Measurements from ENCODE around the gene HELLS.

GRCh38 chr10:94630017-94630688 is 84.6 kb downstream of the HELLS start:
- TF ChIP-seq EZH2 (IDR thresholded peaks at IDR 0.05; ENCODE audit: borderline replicate concordance, low read depth, low read length, severe bottlenecking) (no peak), CTCF (IDR thresholded peaks at IDR 0.05; ENCODE audit: borderline replicate concordance, extremely low read depth, low read length, poor library complexity, severe bottlenecking) (peak; percentile 80)
